Fibroblast of skin of right biceps (primary cell): ENCODE data around the gene RAB20.
"Not testable (repeated sequence)": the region's sequence is repeated elsewhere in the genome, so short reads cannot be mapped to it uniquely, and the experiment has no call there.

Experiments
- DNase-seq: peaks from one replicate; pipeline ENCODE4 v3.0.0-alpha.2; 2013

The RAB20 gene

DNA sequence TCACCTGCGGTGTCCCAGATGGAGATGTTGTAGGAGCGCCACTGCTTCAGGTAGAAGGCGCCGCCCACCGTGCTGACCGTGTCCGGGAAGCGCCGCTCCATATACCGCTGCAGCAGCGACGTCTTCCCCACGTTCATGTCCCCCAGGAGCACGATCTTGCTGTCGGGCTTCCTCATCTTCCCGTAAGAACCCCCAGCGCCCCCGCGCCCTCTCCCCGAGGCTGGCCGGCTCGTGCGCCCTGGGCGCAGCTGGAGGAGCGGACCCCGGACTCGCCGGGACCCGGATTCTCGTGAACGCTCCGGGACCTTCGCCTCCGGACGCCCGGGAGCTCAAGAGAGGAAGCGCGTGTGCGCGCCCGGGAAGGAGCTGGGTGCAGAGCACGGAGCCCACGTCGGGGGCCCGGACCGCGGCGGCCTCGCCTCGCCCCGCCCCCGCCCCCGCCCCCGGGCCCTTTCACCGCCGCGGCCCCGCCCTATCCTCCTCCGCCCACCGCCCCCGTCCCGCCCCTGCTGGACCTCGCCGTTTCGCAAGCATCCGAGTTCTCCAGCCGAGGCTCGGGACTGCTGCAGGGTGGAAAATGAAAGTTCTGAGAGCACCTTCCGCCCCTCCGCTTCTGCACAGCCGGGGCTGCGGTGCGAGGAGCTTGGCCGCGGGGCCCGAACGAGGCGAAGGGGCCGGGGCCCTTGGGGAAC is at the start of gene RAB20:
Gene RAB20, minus strand, starts transcription at position 379 of the 692 bp plus-strand sequence. Its CDS starts 203 bp downstream, at position 176.
- DNase-seq: peak; percentile 77

- DNase-seq: no peak
Measured at GRCh38 chr13:110610955-110611595, 49.6 kb upstream of the RAB20 start.

- DNase-seq: no peak
Measured at GRCh38 chr13:110607675-110608224, 46.2 kb upstream of the RAB20 start.

DNA sequence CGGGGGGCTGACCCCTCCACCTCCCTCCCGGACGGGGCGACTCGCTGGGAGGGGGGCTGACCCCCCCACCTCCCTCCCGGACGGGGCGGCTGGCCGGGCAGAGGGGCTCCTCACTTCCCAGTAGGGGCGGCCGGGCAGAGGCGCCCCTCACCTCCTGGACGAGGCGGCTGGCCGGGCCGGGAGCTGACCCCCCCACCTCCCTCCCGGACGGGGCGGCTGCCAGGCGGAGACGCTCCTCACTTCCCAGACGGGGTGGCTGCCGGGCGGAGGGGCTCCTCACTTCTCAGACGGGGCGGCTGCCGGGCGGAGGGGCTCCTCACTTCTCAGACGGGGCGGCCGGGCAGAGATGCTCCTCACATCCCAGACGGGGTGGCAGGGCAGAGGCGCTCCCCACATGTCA is 44.8 kb upstream of the RAB20 start:
- not testable (repeated sequence) for DNase-seq

GRCh38 chr13:110605132-110605531 is 43.6 kb upstream of the RAB20 start:
- no peak for DNase-seq

- DNase-seq: no peak
Measured at GRCh38 chr13:110600980-110601379, 39.5 kb upstream of the RAB20 start.

DNA sequence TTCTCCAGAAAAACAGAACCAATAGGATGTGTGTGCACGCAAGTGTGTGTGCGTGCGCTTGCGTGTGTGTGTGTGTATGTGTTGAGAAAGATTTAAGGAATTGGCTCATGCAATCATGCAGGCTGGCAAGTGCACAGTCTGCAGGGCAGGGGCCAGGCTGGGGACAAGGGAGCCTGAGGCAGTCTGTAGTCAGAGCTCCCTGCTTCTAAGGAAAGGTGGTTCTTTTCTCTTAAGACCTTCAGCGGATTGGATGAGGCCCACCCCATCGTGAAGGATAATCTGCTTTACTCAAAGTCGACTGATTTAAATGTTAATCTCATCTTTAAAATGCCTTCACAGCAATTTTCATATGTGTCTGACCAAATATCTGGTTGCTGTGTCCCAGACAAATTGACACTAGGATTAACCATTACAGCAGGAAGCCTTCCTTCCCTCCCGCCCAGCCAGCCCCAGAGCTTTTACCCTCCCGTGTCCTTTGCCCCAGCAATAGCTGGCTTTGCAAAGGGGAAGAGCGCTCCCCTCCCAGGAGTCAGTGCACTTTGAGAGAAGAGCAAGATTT is 38.8 kb upstream of the RAB20 start:
- DNase-seq: no peak

GRCh38 chr13:110597041-110597689 is 35.6 kb upstream of the RAB20 start:
- no peak for DNase-seq

DNA sequence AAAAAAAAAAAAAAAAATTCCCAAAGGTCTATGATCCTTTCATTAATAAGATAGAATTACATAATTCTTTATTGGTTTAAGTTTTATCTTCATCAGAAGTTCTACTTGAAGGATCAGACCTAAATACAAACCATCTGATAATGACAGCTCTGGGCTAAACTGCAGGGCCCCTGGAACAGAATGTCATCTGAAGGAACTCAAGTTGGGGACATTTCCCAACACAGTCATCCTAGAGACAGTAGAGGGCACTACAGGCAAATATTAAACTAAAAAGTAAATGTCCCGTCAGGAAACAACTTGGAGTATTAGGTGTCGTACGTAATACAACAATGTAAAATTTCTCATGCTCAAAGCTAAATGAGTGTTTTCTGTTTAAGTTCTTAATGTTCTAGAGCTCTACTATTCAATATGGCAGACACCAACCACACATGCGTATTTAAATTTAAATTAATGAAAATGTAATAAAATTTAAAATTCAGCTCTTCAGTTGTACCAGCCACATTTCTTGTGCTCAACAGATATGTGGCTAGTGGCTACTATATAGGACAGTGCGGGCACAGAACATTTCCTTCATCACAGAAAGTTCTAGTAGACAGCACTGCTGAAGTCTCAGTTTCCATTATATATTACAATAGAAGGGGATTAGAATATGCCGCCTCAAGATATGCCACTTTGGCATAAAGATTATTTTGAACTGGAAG is 32.1 kb upstream of the RAB20 start:
- peak; percentile 62 for DNase-seq

DNA sequence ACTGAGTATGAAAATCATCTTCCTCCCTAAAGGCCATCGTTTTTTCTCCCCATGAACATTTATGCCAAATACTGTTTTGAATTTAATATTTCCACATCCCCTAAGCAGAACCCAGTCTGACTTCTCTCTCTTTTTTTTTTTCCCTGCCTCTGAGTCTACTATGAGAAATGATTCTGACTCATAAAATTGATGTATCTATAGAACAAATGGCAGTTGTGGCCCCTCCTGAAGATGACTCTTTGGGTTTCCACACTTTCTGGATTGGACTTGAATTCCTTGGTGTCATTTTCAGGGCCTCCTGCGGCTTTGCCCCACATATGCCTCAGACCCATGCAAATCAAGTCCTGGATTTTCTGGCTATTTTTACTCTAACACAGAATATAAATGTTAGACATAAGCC is 31.1 kb upstream of the RAB20 start:
- DNase-seq: peak; percentile 82

GRCh38 chr13:110590577-110590976 is 29.1 kb upstream of the RAB20 start:
- no peak for DNase-seq

- no peak for DNase-seq
Measured at GRCh38 chr13:110589793-110590390, 28.4 kb upstream of the RAB20 start.

DNA sequence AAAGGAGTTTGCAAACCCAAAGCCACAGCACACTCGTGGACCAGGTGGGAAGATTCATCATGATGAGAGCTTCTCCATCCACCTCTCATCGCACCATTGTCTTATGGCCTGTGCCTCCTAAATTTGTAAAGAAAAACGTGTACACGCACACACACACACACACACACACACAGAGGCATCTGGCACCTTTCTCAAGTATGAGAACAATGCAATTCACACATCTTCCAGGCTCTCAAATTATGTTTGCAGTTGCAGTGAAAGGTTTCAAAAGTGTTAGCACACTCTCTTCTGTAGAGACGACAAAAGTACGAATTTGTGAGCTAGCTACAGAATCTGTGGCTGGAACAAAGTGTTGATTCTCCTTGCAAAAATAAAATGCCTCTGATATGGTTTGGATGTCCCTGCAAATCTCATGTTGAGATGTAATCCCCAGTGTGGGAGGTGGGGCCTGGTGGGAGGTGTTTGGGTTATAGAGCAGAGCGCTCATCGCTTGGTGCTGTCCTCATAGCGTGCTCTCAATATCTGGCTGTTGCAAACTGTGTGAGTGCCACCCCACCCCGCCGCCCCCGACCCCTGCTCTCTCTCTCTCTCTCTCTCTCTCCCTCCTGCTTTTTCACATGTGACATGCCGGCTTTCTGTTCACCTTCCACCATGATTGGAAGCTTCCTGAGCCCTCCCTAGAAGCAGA is 21.8 kb upstream of the RAB20 start:
- no peak for DNase-seq

GRCh38 chr13:110582421-110582954 is 21.0 kb upstream of the RAB20 start:
- no peak for DNase-seq

DNA sequence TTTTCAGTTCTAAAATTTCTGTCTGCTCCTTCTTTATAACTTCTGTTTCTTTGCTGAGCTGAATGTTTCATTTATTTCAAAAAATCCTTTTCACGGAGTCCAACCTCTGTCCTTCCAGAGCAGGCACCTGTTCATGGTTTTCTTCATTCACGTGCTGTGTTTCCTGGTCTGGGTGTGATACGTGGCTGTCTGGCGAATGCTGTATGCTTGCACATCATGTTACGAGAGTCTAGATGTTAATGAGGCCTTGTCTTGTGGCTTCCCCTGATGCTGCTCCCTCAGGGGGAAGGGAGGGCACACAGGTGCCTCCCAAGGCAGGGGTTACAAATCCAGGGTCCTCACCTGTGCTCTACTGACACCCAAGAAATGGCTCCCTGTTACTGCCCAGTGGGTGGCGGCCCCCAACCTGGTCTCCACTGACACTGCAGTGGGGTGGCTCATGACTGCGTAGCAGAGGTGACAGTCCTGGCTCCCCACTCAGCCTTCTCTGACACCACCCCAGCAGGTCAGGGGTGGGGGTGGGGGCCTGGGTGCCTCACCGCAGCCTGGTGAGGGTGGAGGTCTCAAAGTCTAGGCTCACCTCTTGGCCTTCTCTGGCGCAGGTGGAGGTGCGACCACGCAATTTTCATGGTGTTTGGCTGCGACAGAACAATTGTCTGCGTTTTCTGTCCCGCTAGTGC is 20.1 kb upstream of the RAB20 start:
- DNase-seq: no peak

DNA sequence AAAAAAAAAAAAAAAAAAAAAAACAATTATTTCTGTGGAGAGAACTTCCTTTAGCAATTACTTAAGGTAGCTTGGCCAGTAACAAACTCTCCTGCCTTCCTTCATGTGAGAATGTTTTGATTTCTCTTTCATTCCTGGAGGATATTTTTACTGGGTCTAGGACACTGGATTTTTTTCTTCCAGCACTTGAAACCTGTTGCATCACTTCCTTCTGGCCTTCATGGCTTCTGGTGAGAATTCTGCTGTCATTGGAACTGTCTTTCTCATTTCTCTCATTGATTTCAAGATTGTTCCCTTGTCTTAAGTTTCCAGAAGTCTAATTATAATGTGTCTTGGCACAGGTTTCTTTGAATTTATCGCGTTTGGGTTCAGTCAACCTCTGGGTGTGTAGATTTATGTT is 19.3 kb upstream of the RAB20 start:
- peak; percentile 21 for DNase-seq

- no peak for DNase-seq
Measured at GRCh38 chr13:110578363-110578762, 16.8 kb upstream of the RAB20 start.

DNA sequence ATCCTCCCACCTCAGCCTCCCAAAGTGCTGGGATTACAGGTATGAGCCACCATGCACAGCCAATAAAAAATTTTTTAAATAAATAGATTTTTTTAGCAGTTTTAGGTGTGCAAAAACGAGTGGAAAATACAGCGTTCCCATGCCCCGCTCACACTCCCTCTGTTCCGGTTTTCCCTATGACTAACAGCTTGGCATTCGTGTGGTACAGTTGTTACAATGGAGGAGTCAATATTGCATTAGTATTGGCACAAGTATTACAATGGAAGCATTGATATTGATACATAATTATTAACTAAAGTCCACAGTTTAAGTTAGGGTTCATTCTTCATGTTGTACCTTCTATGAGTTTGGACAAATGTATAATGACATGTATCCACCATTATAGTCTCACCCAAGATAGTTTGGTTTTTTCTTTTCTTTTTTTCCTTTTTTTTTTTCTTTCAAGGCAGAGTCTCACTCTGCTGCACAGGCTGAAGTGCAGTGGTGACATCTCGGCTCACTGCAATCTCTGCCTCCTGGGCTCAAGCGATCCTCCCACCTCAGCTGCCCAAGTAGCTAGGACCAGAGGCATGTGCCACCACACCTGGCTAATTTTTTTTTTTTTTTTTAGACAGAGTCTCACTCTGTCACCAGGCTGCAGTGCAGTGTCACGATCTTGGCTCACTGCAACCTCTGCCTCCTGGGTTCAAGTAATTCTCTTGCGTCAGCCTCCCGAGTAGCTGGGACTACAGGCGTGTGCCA is 15.4 kb upstream of the RAB20 start:
- no peak for DNase-seq

DNA sequence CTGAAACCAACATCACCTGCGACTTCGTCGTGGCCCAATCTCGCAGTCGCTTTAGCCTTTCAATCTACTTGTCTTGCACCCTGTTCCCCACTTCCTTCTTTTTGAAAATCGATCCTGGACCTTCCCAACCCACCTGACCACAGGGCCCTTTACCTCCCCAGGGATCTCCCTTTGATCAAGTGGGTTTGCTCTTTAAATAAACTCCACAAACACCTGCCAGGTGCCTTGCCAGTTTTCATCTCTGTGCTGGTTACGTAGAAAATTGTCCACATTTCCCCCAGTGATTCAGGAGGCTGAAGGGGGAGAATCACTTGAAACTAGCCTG is 14.5 kb upstream of the RAB20 start:
- no peak for DNase-seq

GRCh38 chr13:110575322-110576069 is 14.0 kb upstream of the RAB20 start:
- DNase-seq: peak; percentile 30
